C4-2B (cell line): ENCODE data around the gene EXOC3L4.

Experiments used
- ZFX ChIP-seq: fragments of 450-650 bp; IDR thresholded peaks from 2 replicates; pipeline ENCODE4 v1.6.1; 2017
- TF ChIP-seq, protein P1 (sequence below): fragments of 450-650 bp; conservative IDR thresholded peaks from 2 replicates; pipeline ENCODE4 v1.5.1; 2017; ENCODE audit warnings: mild to moderate bottlenecking

DNA sequence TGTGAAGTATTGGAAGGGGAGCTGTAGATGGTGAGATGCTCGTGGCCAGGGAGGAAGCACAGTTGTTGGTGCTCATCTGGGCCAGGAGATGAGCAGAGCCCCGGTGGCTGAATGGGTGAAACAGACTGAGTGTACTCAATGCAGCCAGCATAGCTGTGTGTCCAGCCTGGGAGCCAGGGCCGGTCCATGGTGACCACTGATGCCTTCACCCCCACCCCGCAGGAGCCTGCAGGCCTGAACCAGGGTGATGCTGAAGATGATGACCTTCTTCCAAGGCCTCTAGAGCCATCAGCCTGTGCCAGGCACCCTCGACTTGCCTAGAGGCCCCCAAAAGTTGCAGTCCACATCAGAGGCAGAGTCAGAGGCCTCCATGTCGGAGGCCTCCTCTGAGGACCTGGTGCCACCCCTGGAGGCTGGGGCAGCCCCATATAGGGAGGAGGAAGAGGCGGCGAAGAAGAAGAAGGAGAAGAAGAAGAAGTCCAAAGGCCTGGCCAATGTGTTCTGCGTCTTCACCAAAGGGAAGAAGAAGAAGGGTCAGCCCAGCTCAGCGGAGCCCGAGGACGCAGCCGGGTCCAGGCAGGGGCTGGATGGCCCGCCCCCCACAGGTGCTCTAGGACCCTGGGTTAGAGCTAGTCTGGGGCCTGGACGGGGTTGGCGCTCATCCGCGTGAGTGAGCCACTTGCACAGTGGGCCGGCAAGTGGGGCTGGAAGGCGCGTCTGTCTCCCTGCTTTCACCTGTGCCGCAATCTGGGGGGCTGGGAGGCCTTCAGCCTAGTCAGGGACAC, 31.8 kb downstream of the EXOC3L4 start:
- TF ChIP-seq, protein P1, sequence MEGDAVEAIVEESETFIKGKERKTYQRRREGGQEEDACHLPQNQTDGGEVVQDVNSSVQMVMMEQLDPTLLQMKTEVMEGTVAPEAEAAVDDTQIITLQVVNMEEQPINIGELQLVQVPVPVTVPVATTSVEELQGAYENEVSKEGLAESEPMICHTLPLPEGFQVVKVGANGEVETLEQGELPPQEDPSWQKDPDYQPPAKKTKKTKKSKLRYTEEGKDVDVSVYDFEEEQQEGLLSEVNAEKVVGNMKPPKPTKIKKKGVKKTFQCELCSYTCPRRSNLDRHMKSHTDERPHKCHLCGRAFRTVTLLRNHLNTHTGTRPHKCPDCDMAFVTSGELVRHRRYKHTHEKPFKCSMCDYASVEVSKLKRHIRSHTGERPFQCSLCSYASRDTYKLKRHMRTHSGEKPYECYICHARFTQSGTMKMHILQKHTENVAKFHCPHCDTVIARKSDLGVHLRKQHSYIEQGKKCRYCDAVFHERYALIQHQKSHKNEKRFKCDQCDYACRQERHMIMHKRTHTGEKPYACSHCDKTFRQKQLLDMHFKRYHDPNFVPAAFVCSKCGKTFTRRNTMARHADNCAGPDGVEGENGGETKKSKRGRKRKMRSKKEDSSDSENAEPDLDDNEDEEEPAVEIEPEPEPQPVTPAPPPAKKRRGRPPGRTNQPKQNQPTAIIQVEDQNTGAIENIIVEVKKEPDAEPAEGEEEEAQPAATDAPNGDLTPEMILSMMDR, result no peak
- TF ChIP-seq ZFX, result no peak
